Spleen (tissue), 7 donors: ENCODE results near the gene GALNT12.

Experiments
- POLR2A ChIP-seq, 3 donors: fragments of 450-650 bp; IDR thresholded peaks; one replicate each; pipeline ENCODE4 v1.5.1; 2017; ENCODE audit warnings: antibody characterized with exemption in 3 of 3, mild to moderate bottlenecking in 1 of 3
- TF ChIP-seq, protein P1 (sequence below), 11 experiments: fragments of 200-600 bp in 7 of 11; fragments of 450-650 bp in 4 of 11; sonication (generic) in 4 of 11; IDR thresholded peaks in 8 of 11; conservative IDR thresholded peaks in 3 of 11; 1 replicate in 7 of 11; 2 replicates in 4 of 11; pipeline versions ENCODE4 v1.4.0 to v1.8.0; 2016 to 2021; ENCODE audit warnings: antibody characterized with exemption in 11 of 11, inconsistent platforms in 4 of 11, mild to moderate bottlenecking in 1 of 11
- donor health status: DM: no; HTN: no; CAD: no; lungs with moderate emphysema.
- donor health status: DM: no; HTN: no; CAD: no.
- donor health status: DM: no; HTN: no; CAD: no.

DNA sequence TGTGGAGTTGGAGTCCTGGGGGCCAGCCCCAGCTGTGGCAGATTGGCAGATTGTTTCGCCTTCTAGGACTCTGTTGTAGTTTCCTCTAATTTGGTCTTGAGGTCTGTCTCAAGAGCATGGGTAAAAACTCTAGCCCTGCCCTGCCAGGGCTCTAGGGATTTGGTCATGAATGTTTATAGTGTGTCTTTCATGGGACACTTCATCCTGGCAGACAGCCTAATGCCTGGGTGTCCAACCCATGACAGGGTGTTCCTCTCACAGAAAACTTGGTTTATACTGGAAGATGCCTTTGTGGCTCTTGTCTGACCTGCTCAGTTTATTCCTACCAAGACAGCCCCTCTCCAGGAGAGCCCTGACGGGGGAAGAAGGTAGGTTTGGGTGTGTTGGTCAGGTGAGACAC lies 45.5 kb downstream of the GALNT12 start:
- TF ChIP-seq, protein P1, sequence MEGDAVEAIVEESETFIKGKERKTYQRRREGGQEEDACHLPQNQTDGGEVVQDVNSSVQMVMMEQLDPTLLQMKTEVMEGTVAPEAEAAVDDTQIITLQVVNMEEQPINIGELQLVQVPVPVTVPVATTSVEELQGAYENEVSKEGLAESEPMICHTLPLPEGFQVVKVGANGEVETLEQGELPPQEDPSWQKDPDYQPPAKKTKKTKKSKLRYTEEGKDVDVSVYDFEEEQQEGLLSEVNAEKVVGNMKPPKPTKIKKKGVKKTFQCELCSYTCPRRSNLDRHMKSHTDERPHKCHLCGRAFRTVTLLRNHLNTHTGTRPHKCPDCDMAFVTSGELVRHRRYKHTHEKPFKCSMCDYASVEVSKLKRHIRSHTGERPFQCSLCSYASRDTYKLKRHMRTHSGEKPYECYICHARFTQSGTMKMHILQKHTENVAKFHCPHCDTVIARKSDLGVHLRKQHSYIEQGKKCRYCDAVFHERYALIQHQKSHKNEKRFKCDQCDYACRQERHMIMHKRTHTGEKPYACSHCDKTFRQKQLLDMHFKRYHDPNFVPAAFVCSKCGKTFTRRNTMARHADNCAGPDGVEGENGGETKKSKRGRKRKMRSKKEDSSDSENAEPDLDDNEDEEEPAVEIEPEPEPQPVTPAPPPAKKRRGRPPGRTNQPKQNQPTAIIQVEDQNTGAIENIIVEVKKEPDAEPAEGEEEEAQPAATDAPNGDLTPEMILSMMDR (IDR thresholded peaks at IDR 0.05 in 8 of 11, conservative IDR thresholded peaks at IDR 0.05 in 3 of 11): no peak
- no peak for TF ChIP-seq POLR2A (IDR thresholded peaks at IDR 0.05)
